GM19328 (cell line): ENCODE results near the gene ARID5B.

Experiments
- ATAC-seq: cut with Tn5 transposase; IDR thresholded peaks from one replicate; pipeline ENCODE4 v1.9.1; 2021; ENCODE audit warnings: mild to moderate bottlenecking, moderate library complexity; ENCODE audit not compliant: unreplicated experiment

ARID5B gene

DNA sequence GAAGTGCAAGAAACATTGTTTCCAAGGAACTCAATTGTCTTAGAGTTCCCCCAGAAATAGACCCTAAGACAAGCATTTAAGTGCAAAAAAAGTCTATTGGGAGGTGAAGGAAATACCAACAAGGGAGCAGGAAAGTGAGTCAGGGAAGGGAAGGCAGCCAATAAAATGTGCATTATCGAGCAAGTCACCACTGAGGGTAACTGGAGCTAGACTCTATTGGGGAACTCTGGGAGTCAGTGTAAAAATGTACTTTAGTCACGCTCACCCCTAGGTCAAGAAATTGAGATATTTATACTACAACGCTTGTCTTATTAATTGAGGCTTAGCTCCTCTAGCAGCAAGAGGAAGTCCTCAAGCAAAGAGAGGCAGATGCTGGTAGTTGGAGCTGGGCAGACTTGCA, 229.4 kb downstream of the ARID5B start:
- no peak for ATAC-seq

DNA sequence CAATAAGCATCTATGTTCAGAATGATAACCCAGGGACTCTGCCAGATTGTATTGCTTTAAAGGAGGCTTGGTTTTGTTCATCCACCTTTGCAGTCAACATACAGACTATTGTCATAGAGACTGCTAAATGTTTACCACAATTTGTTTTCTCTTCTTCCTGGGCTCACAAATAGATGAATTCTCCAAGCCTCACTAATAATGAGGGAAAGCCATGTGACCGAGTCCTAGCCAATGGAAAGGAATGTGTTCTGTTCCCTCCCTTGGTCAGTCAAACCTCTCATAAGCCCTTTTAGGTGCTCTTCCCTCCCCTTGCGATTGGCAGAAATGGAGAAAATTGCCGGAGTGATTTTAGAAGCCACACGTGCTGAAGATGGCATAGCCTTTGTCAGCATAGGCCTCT, 230.2 kb downstream of the ARID5B start:
- ATAC-seq = no peak

DNA sequence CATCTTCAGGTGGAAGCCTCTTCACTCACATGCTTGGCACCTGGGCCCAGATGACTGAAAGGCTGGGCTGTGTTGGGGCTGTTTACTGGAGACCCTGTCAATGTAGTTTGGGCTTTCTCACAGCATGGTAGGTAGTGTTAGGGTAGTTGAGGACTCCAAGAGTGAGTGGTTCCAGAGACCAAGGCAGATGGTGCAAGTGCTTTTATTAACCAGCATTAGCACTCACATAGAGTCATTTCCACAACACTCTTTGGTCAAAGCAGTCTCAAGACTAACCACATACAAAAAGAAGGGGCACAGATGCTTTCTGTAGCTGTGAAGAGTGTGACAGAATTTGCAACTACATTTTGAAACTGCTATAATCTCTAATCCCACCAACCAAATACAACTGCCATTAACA, 232.1 kb downstream of the ARID5B start:
- ATAC-seq = no peak

DNA sequence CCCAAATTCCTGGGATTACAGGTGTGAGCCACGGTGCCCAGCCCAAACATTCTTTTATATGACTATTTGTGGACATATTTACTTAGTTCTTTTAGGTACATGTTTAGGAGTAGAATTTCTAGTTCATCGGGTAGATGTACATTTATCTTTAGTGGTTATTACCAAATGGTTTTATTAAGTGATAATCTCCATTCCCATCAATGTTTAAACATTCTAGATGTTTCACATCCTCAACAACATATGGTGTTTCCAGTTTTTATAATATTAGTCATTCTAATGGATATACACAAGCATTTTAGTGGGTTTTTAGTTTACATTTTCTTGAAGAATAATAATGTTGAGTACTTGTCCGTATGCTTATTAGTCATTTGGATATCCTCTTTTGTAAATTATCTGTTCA, 235.4 kb downstream of the ARID5B start:
- ATAC-seq = no peak
